ENCODE measurements around the gene CD248. TPM values are rescaled to one million over a fixed set of nuclear protein-coding genes. Genes with fewer than 3 reads are reported as not detected.

The CD248 gene
- total and polyA plus RNA-seq, 9 donors, result 4.9 to 47.9 (median 17.2) TPM

- Histone ChIP-seq H3K4me3 (no peak overlapping the region), H3K27me3 (no peaks in the 10 kb centered on the region), H3K27ac (no peak overlapping the region), H3K9me3 (no peaks in the 10 kb centered on the region), H3K4me1 (ENCODE audit: insufficient read depth) (peaks cover 8% of the 10 kb centered on the region), H3K36me3 (no peaks in the 10 kb centered on the region)
- intact Hi-C loops (cut with DNase I), result no loop called here
- no peak for TF ChIP-seq POLR2A (IDR thresholded peaks at IDR 0.05)
- no peak for TF ChIP-seq CTCF (IDR thresholded peaks at IDR 0.05)
- TF ChIP-seq EP300 (IDR thresholded peaks at IDR 0.05), result no peak
- 76 to 89% (median 87%) methylated on average over 29 to 30 of the region's 30 CpGs for whole genome bisulfite sequencing, 3 donors
- peak in 1 of 5 donors; percentile 17 for DNase-seq
Observed at GRCh38 chr11:66293777-66294625, 22.8 kb downstream of the CD248 start.

- Histone ChIP-seq H3K27me3 (no peaks in the 10 kb centered on the region), H3K4me1 (ENCODE audit: insufficient read depth) (peaks cover 8% of the 10 kb centered on the region), H3K36me3 (no peaks in the 10 kb centered on the region), H3K4me3 (no peak overlapping the region), H3K27ac (no peak overlapping the region), H3K9me3 (no peaks in the 10 kb centered on the region)
- no peak for DNase-seq
- 58 to 77% (median 62%) methylated on average over 4 of the region's 4 CpGs for WGBS, 3 donors
- TF ChIP-seq EP300 (IDR thresholded peaks at IDR 0.05) (no peak), POLR2A (IDR thresholded peaks at IDR 0.05) (no peak), CTCF (IDR thresholded peaks at IDR 0.05) (no peak)
- intact Hi-C loops (cut with DNase I), result no loop called here
Observed at GRCh38 chr11:66293352-66293751, 23.5 kb downstream of the CD248 start.

- no peak overlapping the region for H3K4me3 ChIP-seq
- TF ChIP-seq CTCF (IDR thresholded peaks at IDR 0.05) (no peak), POLR2A (IDR thresholded peaks at IDR 0.05) (no peak), EP300 (IDR thresholded peaks at IDR 0.05) (no peak)
- no peaks in the 10 kb centered on the region for H3K9me3 ChIP-seq
- 25 to 40% (median 35%) methylated on average over 17 of the region's 17 CpGs for WGBS, 3 donors
- no peaks in the 10 kb centered on the region for H3K27me3 ChIP-seq
- peak in 1 of 5 donors; percentile 24 for DNase-seq
- intact Hi-C loops (cut with DNase I), result no loop called here
- peaks cover 11% of the 10 kb centered on the region for H3K4me1 ChIP-seq (ENCODE audit: insufficient read depth)
- no peak overlapping the region for H3K27ac ChIP-seq
- no peaks in the 10 kb centered on the region for H3K36me3 ChIP-seq
Observed at GRCh38 chr11:66292543-66293332, 24.1 kb downstream of the CD248 start.

GRCh38 chr11:66291706-66292542 lies 24.9 kb downstream of the CD248 start, which contains the start of gene TMEM151A:
TSS of gene TMEM151A (plus strand) at chr11:66291894. CDS start at chr11:66292014, 120 bp downstream.
- Histone ChIP-seq H3K27ac (no peak within 1 kb of the TSS), H3K9me3 (no peaks in the 10 kb centered on the region), H3K4me1 (ENCODE audit: insufficient read depth) (peaks cover 13% of the 10 kb centered on the region), H3K4me3 (peak within 1 kb of the TSS; percentile 16), H3K36me3 (no peaks in the 10 kb centered on the region), H3K27me3 (no peaks in the 10 kb centered on the region)
- TF ChIP-seq CTCF (IDR thresholded peaks at IDR 0.05) (no peak), POLR2A (IDR thresholded peaks at IDR 0.05) (no peak), EP300 (IDR thresholded peaks at IDR 0.05) (no peak)
- WGBS, 3 donors, result 1 to 2% (median 1%) methylated on average over 73 to 94 of the region's 95 CpGs
- intact Hi-C loops (cut with DNase I), result no loop called here
- DNase-seq, result peak in 1 of 5 donors; percentile 35
